Measurements from ENCODE around the gene HPSE2.
"Not testable (repeated sequence)": the region's sequence is repeated elsewhere in the genome, so short reads cannot be mapped to it uniquely, and the experiment has no call there.

Gene HPSE2

DNA sequence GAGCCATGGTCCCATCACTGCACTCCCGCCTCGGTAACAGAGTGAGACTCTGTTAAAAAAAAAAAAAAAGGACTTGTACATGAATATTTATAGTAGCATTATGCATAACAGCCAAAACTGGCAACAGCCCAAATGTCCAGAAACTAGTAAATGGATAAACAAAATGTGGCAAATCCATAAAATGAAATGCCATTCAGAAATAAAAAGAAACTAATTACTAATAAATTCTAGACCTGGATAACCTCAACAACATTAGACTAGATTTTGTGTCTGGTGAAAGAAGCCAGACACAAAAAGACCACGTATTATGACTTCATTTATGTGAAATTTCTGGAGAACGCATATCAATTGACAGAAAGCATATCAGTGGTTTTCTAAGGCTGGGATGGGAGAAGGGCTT is 74.5 kb downstream of the HPSE2 start:
- no peak for DNase-seq (ENCODE audit: low spot score)

DNA sequence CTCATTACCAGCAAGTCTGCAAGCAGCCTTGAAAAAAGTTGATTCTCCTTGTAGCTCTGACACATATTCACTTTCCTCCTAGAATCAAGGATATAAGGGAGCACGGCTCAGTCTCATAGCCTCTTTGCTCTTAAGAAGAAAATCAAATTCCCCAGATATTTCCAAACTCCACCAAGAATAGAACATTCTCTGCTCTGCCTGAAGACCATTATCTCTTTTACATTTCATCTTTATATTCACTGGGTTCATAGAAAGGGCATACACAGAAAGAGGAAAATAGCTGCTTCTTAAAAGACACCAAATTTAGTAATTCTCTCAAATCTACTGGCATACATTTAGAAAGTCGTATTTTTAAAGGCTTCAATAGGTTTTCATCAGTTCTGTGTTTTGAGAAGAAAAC is 92.0 kb downstream of the HPSE2 start:
- DNase-seq (ENCODE audit: low spot score) = no peak

DNA sequence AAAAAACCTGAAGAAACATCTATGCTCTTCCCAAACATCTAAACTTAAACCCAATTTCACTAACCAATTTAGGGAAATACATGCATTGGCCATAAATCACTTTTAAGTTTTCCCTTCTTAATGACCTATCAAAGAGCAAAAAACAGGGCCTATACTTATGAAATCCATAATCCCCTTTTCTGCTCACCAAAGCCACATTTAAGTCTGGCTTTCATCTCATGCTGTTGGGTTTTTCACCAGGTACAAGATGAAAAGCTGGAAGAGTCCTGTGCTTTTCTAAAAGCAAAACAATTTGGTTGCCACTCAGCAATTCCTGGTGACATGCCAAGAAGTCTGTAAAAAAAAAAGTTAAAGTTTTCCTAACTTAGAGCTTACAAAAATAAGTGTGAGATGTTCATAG is 92.6 kb downstream of the HPSE2 start:
- DNase-seq (ENCODE audit: low spot score) = no peak

DNA sequence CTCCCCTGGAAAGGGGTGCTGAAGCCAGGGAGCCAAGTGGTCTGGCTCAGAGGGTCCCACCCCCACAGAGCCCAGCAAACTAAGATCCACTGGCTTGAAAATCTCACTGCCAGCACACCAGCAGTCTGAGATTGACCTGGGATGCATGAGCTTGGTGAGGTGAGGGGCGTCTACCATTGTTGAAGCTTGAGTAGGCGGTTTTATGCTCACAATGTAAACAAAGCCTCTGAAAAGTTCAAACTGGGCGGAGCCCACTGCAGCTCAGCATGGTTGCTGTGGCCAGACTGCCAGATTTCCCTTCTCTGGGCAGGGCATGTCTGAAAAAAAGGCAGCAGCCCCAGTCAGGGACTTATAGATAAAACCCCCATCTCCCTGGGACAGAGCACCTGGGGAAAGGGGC is 102.8 kb downstream of the HPSE2 start:
- DNase-seq (ENCODE audit: low spot score) = not testable (repeated sequence)

DNA sequence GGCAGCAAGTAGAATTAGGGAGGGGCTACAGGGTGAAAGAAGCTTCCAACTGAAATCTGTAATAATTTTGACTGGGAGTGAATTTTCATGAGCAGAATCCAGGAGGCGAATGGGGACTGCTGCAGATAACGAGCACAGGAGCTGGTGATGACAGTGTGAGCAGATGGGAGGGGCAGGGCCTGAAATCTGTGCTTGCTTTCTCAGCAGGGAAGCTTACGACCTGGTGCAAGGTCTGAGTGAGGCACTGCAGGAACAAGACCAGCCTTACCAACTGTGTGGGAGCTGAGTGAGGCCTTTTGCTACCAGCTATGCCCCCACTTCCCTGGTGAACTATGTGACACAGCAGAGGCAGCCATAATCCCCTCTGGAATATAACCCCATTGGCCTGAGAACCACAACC is 109.8 kb downstream of the HPSE2 start:
- no peak for DNase-seq (ENCODE audit: low spot score)

DNA sequence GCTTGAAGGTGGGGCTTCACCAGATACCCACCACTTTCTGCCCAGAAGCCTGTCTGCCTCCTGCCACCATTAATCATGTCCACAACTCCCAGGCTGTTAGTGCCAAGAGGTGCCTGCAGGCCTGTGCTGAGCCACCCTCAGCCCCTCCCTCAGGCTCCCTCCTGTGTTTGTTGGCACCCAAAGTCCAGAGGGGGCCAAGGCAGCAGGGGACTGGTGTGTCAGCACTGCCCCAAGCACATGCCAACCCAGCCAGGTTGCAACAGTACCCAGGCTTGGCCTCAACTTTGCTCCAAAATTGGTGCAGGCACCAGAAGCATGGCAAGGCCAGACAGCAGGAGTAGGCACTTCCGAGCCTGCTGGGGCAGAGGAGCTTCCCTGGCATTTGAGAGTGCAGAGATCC is 111.3 kb downstream of the HPSE2 start:
- DNase-seq (ENCODE audit: low spot score) = no peak

DNA sequence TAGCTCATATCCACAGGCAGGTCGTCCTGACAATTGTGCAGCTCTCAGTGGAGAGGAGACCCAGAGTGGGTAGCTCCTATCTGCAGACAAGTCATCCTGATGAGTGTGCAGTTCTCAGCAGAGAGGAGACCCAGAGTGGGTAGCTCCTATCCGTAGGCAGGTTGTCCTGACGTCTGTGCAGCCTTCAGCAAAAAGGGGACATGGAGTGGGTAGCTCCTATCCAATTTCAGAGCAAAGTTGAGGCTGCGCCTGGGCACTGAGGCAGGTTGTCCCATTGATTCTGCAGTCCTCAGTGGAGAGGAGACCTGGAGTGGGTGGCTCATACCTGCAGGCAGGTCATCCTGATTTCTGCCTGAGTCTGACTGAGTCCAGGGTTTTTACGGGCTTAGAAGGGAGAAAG is 111.8 kb downstream of the HPSE2 start:
- no peak for DNase-seq (ENCODE audit: low spot score)

DNA sequence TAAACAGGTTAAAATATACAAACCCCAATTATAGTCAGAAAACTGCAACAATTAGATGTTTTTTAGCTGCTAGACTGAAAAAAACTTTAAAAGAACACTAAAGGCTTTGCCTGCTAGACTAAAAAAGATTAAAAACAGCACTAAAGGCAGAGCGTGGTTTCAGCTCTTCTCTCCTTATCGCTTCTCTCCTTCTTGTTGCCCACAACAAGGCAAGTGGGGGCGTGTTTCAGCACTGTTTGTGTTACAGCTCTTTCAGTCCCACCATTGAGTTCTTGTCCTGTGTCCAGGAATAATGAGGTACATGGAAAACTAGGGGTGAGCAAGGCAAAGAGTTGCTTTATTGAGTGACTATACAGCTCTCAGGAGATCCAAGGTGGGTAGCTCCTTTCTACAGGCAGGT is 112.3 kb downstream of the HPSE2 start:
- no peak for DNase-seq (ENCODE audit: low spot score)

DNA sequence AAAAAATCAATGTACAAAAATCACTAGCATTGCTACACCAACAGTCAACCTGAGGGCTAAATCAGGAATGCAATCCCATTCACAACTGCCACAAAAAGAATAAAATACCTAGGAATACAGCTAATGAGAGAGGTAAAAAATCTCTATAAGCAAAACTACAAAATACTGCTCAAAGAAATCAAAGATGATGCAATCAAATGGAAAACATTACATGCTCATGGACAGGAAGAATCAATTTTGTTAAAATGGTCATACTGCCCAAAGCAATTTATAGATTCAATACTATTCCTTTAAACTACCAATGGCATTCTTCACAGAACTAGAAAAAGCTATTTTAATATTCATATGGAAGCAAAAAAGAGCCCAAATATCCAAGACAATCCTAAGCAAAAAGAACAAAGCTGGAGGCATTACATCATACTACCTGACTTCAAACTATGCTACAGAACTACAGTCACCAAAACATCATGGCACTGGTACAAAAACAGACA is 116.3 kb downstream of the HPSE2 start:
- no peak for DNase-seq (ENCODE audit: low spot score)

DNA sequence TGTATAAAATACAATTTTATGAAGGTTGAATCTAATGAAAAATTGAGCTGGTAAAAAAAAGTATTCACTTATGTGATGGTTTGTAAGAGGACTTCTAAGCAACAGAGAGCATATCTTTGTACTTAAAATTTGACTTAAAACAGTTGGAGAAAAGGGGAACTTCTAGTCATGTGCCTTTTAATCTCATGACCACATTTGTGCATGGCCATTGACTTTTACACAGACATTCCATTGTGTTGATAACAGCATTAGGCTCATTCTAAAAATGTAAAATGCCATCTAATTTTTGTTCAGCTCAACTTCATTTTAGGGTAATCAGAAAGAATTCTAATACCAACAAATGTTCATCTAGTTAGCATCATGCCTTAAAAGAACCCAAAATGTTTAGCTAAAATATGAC is 119.9 kb downstream of the HPSE2 start:
- no peak for DNase-seq (ENCODE audit: low spot score)

DNA sequence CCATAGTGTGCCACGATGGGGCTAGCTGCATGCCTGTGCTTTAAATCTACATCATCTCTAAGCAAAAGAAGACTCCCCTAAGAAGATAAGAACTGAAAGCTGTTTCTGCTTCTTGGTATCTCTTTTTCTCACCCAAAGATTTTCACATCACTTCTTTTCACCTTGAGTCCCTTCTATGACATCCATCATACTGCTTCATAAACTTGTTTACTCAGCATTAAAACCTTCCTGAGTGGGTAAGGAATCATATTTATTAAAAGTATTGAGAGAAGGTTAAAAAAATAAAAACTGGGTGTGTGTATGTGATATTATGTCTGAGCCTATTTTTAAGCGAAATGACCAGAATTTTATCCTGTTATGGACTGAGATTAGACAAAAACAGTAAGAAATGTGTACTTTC is 150.3 kb downstream of the HPSE2 start:
- no peak for DNase-seq (ENCODE audit: low spot score)

DNA sequence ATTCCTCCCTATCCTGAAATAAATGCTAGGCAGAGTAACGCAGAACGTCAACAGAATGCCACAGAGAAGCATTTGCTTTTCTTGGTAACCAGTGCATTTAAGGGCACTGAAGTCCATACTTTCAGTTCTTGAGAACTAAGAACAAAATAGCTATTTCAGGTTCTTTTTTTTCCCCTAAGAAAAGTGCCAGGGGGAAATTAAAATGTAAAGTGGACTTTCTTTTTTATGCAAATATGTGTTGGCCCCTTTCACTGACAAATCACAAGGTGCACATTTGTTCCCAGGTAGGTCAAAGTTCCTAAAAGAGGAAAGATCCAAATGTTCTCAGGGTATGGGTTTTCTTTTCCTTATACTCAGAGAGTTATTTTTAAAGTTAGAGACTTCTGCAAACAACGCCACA is 151.5 kb downstream of the HPSE2 start:
- no peak for DNase-seq (ENCODE audit: low spot score)

DNA sequence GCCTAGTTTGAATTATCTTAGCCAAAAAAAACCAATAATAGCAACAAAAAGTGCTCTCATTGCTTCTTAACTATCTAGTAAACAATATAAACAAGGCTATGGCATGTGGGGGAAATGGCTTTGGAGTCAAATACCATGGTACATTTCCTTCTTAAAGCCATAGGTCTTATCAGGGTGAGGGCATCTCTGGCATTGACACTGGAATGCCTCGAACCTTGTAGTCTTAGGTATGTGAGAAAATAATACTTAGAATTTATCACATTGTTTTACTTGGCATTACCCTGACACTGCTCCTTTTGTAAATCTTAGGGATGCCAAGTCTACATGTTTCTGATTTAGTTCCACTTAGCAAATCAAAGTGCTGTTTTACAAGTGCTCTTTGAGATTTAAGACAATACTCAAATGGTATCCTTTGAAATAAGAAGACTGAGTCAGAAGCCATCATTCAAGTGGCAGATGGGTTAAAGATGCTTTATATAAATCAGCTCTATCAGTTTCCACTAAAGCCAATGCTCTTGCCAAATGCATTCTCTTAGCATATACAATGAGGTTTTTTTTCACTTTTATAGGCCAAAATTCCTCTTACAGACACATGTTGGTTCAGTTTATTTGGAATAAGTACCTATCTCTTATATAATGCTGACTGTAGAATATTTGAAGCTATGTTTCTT is 155.2 kb downstream of the HPSE2 start:
- DNase-seq (ENCODE audit: low spot score) = no peak

DNA sequence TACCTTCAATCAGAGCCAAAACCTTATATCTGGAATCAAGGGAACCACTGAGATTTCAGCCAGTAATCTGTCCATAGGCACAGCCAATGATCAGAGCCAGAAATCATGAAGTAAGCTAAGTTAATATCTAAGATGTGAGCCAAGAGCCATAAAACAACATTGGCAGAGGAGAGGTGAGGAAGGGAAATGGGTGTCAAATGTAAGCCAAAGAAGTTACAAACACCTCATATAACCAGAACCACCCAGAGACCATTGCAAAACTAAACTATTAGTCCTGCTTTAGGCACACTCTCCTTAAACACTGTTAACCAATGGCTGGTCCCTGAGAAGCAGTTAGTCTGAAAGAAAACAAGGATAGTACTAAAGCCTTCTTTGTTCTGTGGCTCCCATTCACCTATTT is 173.1 kb downstream of the HPSE2 start:
- no peak for DNase-seq (ENCODE audit: low spot score)

DNA sequence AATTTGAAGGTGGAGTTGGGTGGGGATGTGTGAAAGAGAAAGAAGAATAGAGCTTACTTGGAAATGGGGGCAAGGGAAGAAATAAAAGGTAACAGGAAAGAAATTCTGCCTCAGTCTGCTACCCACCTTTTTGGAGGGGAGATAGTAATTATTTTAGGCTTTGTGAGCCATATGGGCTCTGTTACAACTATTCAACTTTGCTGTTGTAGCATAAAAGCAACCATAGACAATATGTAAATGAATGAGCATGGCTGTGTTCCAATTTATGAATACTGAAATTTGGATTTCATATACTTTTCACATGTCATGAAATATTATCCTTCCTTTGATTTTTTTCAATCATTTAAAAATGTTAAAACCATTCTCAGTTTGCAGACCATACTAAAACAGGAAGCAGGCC is 176.9 kb downstream of the HPSE2 start:
- DNase-seq (ENCODE audit: low spot score) = no peak

DNA sequence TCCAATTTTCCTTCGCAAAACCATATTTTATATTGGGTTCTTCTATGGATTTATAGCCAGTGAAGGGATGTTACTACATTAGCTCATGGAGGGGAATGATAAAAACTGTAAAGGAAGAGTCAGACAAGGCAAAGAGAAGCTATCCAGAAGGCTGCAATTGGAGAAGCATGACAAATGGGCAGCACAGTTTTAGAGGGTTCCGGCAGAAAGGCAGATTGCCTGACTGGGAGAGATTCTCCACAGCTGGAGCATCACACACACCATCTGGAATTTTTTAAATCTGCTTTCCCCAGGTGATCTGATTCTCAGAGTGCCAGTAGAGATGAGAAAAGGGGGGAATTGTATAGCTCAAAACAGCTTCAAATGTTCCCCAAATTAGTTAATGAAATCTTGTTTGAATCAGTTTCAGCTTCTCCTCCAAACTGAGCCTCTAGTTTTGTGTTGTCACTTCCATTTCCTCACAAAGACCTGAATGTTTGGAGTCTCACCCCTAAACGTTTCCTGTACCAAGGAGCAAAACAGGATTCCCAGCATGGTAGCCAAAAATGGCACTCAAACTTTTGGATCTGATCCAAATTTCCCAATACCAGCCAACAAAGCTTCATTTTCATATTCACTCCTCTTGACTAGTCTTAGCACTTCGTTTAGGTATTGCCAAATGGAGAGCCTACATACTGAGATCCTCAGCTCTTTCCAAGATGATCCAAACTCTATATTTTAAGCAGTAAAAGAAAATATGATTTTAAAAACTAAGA is 177.5 kb downstream of the HPSE2 start:
- DNase-seq (ENCODE audit: low spot score) = no peak

DNA sequence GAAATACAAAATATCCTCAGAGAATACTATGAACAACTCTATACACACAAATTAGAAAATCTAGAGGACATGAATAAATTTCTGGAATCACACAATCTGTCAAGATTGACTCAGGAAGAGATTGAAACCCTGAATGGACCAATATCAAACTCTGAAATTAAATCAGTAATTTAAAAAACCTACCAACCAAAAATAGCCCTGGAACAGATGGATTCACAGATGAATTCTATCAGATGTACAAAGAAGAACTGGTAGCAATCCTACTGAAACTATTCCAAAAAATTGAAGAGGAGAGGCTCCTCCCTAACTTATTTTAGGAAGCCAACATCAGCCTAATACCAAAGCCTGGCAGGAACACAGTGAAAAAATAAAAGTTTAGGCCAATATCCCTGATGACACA is 190.0 kb downstream of the HPSE2 start:
- DNase-seq (ENCODE audit: low spot score) = no peak

DNA sequence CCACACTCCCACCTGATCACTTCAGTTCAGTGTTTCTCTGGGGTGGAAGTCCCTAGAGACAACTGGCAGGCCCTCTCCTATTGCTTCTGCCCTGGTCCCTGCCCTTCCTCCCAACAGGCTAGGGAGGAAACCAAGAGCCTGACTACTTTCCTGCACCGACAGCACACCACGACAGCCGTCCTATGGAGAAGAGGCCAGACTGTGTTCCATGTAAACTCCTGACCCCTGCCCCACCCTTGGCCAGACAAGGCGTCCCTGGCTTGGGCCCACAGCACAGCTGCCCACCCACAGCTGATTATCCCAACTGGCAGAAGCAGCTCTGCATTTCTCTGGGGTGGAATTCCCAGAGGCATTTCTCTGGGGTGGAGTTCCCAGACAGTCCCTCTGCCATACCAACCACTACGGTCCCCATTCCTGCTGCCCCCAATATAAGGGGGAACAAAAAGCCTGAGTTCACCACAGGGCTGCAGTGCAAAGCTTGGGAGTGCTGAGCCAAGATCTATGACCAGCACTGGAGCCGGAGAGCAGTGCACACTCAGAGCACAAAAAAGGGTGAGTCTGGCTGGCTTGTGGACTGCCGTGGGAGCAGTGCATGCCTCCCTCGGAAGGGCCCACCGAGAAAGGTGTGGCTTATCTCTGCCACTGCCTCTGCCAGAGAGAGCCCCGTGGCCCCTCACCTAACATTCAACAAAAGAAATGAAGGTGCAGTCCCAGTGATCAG is 193.4 kb downstream of the HPSE2 start:
- no peak for DNase-seq (ENCODE audit: low spot score)

DNA sequence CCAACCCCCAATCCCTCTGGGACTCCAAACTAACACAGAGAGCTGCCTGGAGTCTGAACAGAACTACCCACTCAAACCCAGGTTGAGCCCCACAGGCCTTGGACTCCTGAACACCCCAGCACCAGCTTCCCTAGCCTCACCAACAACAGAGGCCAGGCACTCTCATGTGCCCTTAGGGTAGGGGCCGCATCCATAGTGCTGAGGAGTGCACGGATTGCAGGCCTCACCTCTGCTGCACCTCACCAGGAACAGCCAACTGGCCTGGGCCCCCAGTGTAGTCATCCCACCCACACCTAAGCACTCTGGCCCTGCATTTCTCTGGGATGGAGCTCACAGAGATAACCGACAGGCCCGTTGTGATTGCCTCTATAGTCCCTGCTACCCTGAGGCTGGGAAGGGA is 194.2 kb downstream of the HPSE2 start:
- no peak for DNase-seq (ENCODE audit: low spot score)

DNA sequence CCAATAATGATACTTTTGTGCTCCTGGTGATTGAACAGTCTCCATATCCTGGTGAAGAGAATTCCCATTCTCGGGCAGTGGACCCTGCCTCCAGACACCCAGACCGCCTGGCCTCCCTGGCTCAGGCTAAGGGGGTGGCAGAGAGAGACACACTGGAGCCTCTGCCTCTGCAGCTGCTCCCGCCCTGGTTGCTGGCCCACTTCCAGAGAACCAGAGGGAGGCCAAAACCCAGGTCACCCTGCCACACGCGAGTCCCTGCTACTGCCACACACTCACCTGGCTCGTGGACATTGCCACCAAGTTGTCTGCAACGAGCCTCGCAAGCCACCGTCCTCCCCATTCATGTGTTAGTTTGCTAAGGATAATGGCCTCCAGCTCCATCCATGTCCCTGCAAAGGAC is 221.8 kb downstream of the HPSE2 start:
- no peak for DNase-seq (ENCODE audit: low spot score)

DNA sequence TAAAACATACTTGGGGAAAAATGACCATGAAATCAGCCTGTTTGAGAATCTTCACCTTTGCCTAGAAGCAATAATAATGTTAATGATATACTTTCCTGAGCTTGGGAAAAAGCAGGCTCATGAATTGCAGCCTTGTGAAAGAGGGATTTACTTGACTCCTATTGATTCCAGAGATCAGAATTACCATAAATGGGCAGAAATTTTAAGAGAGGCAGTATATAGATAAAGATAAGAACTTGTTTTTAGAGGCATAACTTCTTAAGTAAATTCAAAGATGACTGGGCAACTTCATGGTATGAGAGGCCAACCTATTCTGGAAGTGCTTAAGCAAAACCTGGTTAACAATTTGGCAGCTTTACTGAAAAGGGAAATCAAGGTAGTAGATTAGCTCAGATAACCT is 225.4 kb downstream of the HPSE2 start:
- DNase-seq (ENCODE audit: low spot score) = no peak

DNA sequence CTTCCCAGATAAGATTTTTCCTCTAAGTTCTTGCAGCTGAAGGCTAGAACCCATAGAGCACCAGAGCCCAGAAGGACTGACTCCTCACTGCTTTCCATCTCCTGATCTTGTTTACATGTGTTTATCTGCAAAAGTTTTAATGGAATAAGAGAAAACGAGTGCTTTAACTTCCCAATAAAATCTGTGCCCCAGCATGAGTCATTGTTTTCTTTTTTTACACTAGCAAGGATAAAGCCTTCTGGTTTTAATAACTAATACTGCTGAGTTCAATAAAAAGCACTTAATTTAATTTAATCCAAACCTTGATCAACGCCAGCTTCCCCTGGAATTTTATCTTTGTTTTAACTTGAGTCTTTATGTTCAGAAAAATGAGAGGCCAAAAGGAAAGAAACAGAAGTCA is 227.6 kb downstream of the HPSE2 start:
- DNase-seq (ENCODE audit: low spot score) = no peak

DNA sequence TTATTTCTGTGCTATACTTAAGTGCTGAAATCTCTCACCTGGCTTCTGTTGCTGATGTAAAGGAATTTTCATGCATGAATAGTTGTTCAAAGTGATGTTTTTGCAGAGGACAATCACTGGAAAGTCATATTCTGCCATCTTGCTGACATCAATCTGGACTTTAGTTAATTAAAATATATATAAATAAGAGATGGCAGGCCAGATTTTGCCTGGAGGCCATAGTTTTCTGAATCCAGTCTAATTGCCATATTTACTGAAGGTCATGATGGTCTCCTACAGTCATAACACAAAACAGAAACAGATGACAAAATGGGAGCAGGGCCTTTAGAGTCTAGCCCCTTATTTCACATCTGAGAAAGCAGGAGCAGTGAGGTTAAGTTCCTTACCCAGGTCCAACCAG is 228.2 kb downstream of the HPSE2 start:
- DNase-seq (ENCODE audit: low spot score) = no peak
